Fibroblast of lung (primary cell): ENCODE results near the gene DHX57. TPM values are rescaled to one million over a fixed set of nuclear protein-coding genes. Genes with fewer than 3 reads are reported as not detected.

Experiments used
- DNase-seq, 2 donors: peaks; one replicate each; pipeline versions ENCODE4 v3.0.0 to v3.0.0-alpha.2; 2010; ENCODE audit warnings: low read depth in 2 of 2
- H2AFZ ChIP-seq: 2 replicates; pipeline ENCODE4 v1.5.1; 2012; ENCODE audit warnings: low read length, control low read depth, inconsistent platforms
- H3K27ac ChIP-seq: 2 replicates; pipeline ENCODE4 v1.5.1; 2011; ENCODE audit warnings: low read length, control low read depth; ENCODE audit not compliant: insufficient read depth
- H3K27me3 ChIP-seq: 2 replicates; pipeline ENCODE4 v1.5.1; 2011; ENCODE audit warnings: mild to moderate bottlenecking, low read length; ENCODE audit not compliant: control insufficient read depth, insufficient read depth
- H3K36me3 ChIP-seq: 2 replicates; pipeline ENCODE4 v1.5.1; 2011; ENCODE audit warnings: low read length; ENCODE audit not compliant: control insufficient read depth, insufficient read depth
- H3K4me1 ChIP-seq: 2 replicates; pipeline ENCODE4 v1.5.1; 2011; ENCODE audit warnings: low read length; ENCODE audit not compliant: control insufficient read depth, insufficient read depth; ENCODE audit errors: extremely low read depth
- H3K4me2 ChIP-seq: 2 replicates; pipeline ENCODE4 v1.5.1; 2011; ENCODE audit warnings: low read length, control low read depth; ENCODE audit not compliant: insufficient read depth; ENCODE audit errors: extremely low read depth
- H3K4me3 ChIP-seq, 4 experiments: fragments of 200-600 bp in 1 of 4; sonication (generic) in 1 of 4; replicated peaks in 1 of 4; 2 replicates each; pipeline ENCODE4 v1.5.1; 2011 to 2016; ENCODE audit warnings: low read length in 4 of 4, low read depth in 3 of 4, mild to moderate bottlenecking in 3 of 4, control low read depth in 2 of 4, inconsistent platforms in 1 of 4, mixed read lengths in 1 of 4; ENCODE audit not compliant: insufficient read depth in 1 of 4; ENCODE audit errors: control extremely low read depth in 1 of 4
- H3K79me2 ChIP-seq: 2 replicates; pipeline ENCODE4 v1.5.1; 2012; ENCODE audit warnings: mild to moderate bottlenecking, low read length, inconsistent platforms; ENCODE audit not compliant: control insufficient read depth, insufficient read depth
- H3K9ac ChIP-seq: 2 replicates; pipeline ENCODE4 v1.5.1; 2011; ENCODE audit warnings: mild to moderate bottlenecking, low read length, control low read depth; ENCODE audit not compliant: insufficient read depth
- H3K9me3 ChIP-seq: 2 replicates; pipeline ENCODE4 v1.5.1; 2012; ENCODE audit warnings: low read depth, low read length; ENCODE audit not compliant: control insufficient read depth, insufficient read depth
- H4K20me1 ChIP-seq: 2 replicates; pipeline ENCODE4 v1.5.1; 2011; ENCODE audit warnings: low read length; ENCODE audit not compliant: control insufficient read depth, insufficient read depth; ENCODE audit errors: extremely low read depth
- CTCF ChIP-seq, 2 donors: IDR thresholded peaks in 1 of 2; conservative IDR thresholded peaks in 1 of 2; 1 replicate in 1 of 2; 2 replicates in 1 of 2; pipeline ENCODE4 v1.5.1; 2011 to 2012; ENCODE audit warnings: low read length in 2 of 2, control low read depth in 1 of 2, inconsistent platforms in 1 of 2, low read depth in 1 of 2, mild to moderate bottlenecking in 1 of 2
- EZH2 ChIP-seq: IDR thresholded peaks from 2 replicates; pipeline ENCODE4 v1.5.1; 2012; ENCODE audit warnings: low read length, control low read depth, mild to moderate bottlenecking; ENCODE audit errors: missing control alignments
- polyA plus RNA-seq, 2 donors: library from polyadenylated mRNA; depleted of rRNA in 1 of 2; stranded (reverse) in 1 of 2; unstranded in 1 of 2; fragments of >200 nt; gene quantifications; 2 replicates each; pipeline ENCODE4 v1.2.1, GENCODE V29; 2011 to 2012; ENCODE audit warnings: missing spikeins in 1 of 2
- total RNA-seq: library from RNA; depleted of rRNA; stranded (reverse); fragments of >200 nt; gene quantifications from 2 replicates; pipeline ENCODE4 v1.2.1, GENCODE V29; 2014

Gene DHX57
- total and polyA plus RNA-seq, 2 donors (not counting 1 experiment from before 2014, with no cell fraction given): 18.5 to 23.5 TPM

- peak in 1 of 2 donors; percentile 2 for DNase-seq
- Histone ChIP-seq H4K20me1 (no peaks in the 10 kb centered on the region), H3K27me3 (no peaks in the 10 kb centered on the region), H2AFZ (no peak overlapping the region), H3K9ac (no peak overlapping the region), H3K4me3 (no peak overlapping the region), H3K9me3 (no peaks in the 10 kb centered on the region), H3K27ac (no peak overlapping the region), H3K4me1 (no peaks in the 10 kb centered on the region), H3K4me2 (no peak overlapping the region), H3K36me3 (peaks cover 3% of the 10 kb centered on the region), H3K79me2 (no peaks in the 10 kb centered on the region)
- TF ChIP-seq EZH2: no peak
- no peak for TF ChIP-seq CTCF (conservative IDR thresholded peaks at IDR 0.05 in 1 of 2, IDR thresholded peaks at IDR 0.05 in 1 of 2; ENCODE audit: low read depth in 1 of 2, low read length in 2 of 2)
Observed at GRCh38 chr2:38862476-38862875, 13.3 kb downstream of the DHX57 start.

GRCh38 chr2:38856165-38856564 is 19.6 kb downstream of the DHX57 start:
- no peaks in the 10 kb centered on the region for H4K20me1 ChIP-seq
- H3K36me3 ChIP-seq: peaks cover 6% of the 10 kb centered on the region
- H3K79me2 ChIP-seq: no peaks in the 10 kb centered on the region
- H2AFZ ChIP-seq: no peak overlapping the region
- no peak overlapping the region for H3K27ac ChIP-seq
- no peaks in the 10 kb centered on the region for H3K9me3 ChIP-seq
- H3K9ac ChIP-seq: no peak overlapping the region
- TF ChIP-seq EZH2: no peak
- TF ChIP-seq CTCF (conservative IDR thresholded peaks at IDR 0.05 in 1 of 2, IDR thresholded peaks at IDR 0.05 in 1 of 2; ENCODE audit: low read depth in 1 of 2, low read length in 2 of 2): no peak
- H3K4me3 ChIP-seq: no peak overlapping the region
- DNase-seq: peak; percentile 2 to 28
- no peaks in the 10 kb centered on the region for H3K27me3 ChIP-seq
- no peak overlapping the region for H3K4me2 ChIP-seq
- no peaks in the 10 kb centered on the region for H3K4me1 ChIP-seq

DNA sequence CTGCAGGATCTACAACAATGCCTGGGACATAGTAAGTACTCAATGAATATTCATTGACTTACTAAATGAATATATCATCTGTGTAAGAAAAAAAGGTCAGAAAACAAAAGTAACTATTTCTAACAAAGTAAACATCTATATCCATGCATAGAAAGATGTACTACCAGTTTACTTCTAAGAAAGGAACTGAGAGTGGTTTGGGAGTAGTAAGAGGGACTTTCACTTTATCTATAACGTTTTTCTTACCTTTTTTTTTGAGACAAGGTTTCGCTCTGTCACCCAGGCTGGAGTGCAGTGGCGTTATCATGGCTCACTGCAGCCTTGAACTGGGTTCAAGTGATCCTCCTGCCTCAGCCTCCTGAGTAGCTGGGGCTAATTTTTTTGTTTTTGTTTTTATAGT is 25.7 kb downstream of the DHX57 start:
- TF ChIP-seq CTCF (conservative IDR thresholded peaks at IDR 0.05 in 1 of 2, IDR thresholded peaks at IDR 0.05 in 1 of 2; ENCODE audit: low read depth in 1 of 2, low read length in 2 of 2) (no peak), EZH2 (no peak)
- Histone ChIP-seq H3K9ac (no peak overlapping the region), H3K36me3 (peaks cover 7% of the 10 kb centered on the region), H4K20me1 (no peaks in the 10 kb centered on the region), H2AFZ (no peak overlapping the region), H3K9me3 (no peaks in the 10 kb centered on the region), H3K79me2 (no peaks in the 10 kb centered on the region), H3K27me3 (no peaks in the 10 kb centered on the region), H3K4me1 (no peaks in the 10 kb centered on the region), H3K4me3 (no peak overlapping the region), H3K27ac (no peak overlapping the region), H3K4me2 (no peak overlapping the region)
- no peak for DNase-seq
